Measurements from ENCODE around the gene CDCP2. TPM values are rescaled to one million over a fixed set of nuclear protein-coding genes. Genes with fewer than 3 reads are reported as not detected.

The CDCP2 gene
- not detected for total RNA-seq

DNA sequence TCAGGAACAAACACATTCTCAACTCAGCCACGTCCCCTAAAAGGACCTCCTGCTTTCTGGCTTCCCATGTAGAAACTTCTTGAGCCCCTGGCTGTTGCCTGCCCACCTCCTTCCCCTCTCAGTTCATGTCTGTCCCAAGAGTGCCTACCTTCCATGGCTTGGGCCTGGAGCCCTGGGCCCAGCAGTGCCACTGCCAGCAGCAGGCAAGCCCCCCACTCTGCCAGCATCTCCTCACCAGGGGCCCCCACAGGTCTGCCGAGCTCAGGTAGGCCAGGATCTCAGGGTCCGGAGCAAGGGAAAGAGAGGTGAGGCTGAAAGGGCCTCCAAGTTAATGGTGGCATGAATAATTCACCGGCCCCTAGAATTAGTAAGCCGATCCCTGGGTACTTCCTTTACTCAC, at the start of gene CDCP2:
CDCP2 (minus strand) TSS at position 305 of the 400 bp plus-strand sequence; CDS start at position 227, 78 bp downstream.
- no peak for DNase-seq

DNA sequence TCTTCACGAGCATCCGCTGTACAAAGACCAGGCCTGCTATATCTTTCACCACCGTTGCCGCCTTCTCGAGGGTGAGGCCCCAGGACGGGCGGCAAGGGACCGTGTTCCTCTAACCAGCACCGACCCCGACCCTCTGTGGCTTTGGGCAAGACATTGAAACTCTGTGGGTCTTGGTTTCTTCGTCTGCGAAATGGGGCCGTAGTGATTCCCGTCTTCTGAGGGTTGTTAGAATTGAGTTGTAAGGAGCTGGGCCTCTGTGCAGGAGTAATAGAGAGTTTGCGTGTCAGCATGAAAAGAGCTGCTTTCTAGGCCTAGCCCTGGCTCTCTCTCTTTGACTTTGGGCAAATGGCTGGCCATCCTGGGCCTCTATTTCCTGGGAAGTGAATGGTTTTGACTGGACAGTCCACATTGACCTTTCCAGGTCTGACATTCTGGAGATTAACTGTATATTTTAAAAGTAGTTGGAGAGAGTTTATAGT, 47.8 kb upstream of the CDCP2 start:
- no peak for DNase-seq

DNA sequence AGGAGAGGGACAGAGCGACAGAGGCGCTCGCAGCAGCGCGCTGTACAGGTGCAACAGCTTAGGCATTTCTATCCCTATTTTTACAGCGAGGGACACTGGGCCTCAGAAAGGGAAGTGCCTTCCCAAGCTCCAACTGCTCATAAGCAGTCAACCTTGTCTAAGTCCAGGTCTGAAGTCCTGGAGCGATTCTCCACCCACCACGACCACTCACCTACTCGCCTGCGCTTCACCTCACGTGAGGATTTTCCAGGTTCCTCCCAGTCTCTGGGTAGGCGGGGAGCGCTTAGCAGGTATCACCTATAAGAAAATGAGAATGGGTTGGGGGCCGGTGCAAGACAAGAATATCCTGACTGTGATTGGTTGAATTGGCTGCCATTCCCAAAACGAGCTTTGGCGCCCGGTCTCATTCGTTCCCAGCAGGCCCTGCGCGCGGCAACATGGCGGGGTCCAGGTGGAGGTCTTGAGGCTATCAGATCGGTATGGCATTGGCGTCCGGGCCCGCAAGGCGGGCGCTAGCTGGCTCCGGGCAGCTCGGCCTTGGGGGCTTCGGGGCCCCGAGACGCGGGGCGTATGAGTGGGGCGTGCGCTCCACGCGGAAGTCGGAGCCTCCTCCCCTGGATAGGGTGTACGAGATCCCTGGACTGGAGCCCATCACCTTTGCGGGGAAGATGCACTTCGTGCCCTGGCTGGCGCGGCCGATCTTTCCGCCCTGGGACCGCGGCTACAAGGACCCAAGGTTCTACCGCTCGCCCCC, 47.1 kb upstream of the CDCP2 start, which contains the start of the genes CYB5RL and MRPL37:
CYB5RL (minus strand) TSS at position 266 of the 754 bp plus-strand sequence. CDS start 4,414 bp downstream, outside the sequence.
MRPL37 (plus strand) TSS at position 403 of the 754 bp plus-strand sequence; CDS start at position 480, 77 bp downstream.
- DNase-seq: peak; percentile 93

DNA sequence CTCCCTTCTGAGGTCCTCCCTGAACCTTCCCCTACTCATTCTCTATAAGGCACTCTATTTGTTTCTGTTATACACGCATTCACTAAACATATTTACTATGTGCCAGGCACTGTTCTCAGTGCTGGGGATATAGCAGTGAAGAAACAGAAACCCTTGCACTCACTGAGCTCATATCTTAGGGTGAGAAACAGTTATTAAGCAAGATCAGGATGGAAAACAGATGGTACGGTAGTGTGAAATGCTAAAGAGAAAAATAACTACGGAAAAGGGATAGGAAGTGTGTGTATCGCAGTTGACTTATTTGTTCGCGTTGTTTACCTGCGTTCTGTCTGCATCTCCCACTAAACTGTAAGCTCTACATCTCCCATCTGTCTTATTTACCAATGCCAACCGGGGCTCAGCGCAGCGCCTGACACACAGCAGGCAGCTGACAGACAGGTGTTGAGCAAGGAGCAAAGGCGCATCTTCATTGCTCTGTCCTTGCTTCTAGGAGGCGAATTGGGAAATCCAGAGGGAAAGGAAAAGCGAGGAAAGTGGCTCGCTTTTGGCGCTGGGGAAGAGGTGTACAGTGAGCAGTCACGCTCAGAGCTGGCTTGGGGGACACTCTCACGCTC, 46.5 kb upstream of the CDCP2 start:
- no peak for DNase-seq

DNA sequence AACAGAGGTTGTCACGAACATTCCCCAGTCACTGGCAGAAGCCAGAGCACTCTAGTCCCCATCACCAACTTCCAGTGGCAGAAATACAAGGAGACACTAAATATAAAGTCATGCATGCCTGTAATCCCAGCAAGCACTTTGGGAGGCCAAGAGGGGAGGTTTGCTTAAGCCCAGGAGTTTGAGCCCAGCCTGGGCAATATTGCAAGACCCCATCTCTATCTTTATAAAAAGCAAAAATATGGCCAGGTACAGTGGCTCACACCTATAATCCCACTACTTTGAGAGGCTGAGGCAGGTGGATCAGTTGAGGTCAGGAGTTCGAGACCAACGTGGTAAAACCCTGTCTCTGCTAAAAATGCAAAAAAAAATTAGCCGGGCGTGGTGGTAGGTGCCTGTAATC, 40.7 kb upstream of the CDCP2 start:
- no peak for DNase-seq

DNA sequence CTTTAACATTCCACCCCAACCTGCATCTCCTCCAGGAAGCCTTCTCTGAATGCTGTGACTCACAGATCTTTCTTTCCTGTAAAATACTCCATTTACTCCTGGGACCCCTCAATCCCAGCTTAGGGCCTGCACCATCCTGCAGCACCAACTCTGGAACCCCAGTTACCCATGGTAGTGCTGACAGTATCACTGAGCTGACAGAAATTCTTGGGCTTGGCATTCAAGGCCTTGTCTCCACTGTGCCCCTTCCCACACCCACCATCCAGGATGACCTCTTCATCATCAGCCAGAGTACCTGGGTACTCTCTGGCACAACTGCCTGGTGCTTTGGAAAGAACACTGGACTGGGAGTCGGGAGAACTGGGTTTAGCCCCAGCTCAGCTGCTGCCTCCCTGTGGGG, 38.7 kb upstream of the CDCP2 start:
- DNase-seq: no peak

DNA sequence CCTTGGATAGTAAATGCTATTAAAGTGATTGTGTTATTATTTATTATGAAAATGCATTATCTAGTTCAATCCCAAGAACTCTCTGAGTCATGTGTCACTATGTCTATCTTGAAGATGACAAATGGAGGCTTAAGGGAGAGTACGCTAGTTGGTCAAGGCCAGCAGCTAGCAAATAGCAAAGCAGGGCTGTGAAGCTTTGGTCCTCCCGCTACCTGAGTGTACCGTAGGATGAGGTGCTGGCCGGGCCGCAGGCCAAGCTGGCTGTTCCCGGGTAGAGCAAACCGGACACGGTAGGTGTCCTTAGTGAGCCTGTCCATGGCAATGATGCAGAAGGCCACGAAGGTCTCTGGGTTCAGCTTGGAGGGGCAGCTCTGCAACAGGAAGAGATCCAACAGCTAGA, 37.7 kb upstream of the CDCP2 start:
- DNase-seq: no peak

DNA sequence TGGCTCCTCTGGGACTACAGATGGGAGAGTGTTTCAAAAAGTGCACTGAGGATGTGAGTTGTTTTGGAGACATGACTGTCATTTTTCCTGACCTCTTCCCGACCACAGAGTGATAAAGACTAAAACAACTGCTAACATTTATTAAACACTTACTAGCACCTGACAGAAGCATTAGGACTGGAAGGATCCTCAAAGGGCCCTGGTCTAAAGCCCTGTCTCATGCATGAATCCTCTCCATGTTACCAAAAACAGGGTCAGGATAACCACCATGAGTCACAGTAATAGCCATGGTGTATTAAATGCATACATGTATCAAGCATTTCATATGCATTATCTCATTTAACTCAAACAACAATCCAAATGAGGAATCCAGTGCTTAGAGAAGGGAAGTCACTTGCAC, 35.5 kb upstream of the CDCP2 start:
- no peak for DNase-seq

DNA sequence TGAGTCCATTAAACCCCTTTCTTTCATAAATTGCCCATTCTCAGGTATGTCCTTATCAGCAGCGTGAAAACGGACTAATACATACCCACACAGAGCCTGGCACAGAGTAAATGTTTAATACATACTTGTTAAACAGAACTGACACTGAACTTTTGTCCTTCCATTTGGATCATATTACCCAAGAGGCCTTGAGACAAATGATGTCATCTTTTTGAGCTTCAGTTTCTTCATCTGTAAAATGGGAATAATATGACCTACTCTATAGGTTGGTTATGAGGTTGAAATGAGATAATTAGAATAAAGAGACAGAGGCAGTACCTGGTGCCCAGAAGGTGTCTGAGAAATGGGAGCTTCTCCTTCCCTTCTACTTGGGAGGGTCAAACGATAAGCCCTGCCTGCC, 33.3 kb upstream of the CDCP2 start:
- no peak for DNase-seq

DNA sequence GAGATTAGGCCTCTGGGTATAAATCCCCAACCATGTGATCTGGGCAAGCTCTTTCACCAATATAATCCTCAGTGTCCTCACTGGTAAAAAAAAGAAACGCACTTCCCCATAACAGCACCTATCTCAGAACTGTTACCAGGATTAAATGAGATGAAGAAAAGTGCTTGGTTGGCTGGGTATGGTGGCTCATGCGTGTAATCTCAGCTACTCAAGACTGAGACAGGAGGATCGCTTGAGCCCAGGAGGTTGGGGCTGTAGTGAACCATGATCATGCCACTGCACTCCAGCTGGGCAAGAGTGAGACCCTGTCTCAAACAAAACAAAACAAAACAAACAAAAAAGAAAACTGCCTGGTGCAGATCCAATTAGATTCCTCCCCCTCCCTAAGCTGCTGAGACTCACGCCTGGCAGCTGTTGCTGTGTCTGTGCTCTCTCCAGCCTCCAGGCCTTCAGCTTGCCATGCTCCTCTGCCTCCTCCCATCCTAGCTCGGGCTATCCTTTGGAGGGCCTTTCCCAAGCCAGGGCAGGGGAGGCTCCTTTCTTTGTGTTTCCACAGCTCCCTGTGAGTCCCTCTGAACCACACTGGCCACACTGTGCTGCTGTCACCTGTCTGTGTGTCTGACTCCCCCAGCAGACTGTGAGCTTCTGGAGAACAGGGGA, 28.0 kb upstream of the CDCP2 start:
- DNase-seq: no peak

DNA sequence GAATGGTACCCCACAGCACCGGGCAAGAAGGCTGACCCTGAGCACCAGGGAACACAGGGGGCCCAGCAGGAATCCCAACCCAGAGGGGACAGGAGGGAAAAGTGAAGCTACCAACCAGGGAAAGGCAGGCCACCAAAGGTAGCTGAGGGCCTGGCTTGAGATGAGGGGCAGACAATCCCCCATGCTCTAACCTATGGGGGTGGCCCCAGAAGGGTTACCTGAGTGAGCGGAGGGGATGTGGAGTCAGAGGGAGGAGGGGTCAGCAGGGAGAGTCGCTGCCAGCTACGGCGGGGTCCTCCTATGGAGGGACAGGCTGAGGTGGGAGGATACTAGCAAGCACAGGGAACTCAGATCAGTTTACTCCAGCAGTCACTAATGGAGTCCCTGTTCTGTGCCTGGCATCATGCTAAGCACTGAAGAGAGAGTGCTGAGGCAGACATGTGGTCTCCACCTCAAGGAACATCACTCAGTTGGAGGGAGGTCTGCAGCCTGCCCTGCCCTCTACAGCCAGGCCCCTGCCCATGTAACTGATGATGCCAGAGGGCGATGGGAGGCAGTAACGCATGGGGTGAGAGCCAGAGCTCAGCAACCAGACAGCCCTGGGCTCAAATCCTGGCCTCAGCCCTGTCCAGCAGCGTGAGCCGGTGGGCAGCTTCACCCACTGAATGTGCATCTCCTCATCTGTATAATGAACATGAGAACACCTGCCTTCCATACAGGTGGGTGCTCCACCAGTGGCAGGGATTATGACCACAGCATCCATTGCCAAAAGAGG, 25.7 kb upstream of the CDCP2 start:
- no peak for DNase-seq

DNA sequence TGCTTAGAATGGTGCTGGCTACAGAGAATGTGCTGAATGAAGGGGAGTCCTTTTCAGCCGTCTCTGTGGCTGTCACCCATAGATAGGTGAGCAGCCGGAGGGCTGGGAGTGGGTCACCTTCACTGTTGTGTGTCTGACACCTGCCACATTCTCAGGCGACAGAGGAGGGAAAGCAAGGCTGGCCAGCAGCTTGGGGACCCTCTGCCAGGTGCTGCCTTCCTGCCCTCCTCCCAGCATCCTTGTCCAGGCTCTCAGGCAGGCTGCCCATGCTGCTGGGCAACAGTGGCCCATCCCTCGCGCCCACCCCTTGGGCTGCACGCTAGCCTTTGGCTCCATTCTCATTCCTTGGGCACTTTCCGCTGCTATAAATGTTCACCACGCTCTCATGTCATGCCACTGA, 24.9 kb upstream of the CDCP2 start:
- no peak for DNase-seq

DNA sequence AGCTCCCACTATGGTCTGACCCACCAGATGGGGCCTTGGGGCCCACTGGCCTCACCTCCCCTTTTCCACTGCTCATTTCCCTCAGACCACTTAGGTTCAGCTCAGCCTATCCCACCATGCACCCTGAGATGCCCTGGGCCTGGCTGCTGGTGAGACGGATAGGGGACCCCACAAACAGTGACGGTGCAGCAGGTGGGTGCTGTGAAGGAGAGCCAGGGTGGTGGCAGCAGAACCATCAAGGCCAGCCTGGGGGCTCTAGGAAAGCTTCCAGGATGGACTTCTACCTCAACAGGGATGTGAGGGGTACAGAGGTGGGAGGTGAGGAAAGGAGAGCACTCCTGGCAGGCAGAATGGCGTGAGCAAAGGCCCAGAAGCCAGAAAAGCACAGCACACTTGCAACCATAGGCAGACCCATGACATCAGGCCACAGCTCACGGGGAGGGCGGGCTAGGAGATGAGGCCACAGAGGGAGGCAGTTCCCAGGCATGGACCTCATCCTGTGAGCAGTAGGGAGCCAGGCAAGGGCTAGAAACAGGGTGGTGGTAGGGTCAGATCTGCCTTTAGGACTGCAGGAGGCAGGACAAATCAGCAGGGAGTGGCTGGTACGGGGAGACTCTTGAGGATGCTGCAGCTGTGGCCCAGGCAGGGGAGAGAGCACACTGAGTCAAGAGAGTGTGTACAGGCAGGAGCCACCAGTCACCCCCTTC, 24.0 kb upstream of the CDCP2 start:
- no peak for DNase-seq

DNA sequence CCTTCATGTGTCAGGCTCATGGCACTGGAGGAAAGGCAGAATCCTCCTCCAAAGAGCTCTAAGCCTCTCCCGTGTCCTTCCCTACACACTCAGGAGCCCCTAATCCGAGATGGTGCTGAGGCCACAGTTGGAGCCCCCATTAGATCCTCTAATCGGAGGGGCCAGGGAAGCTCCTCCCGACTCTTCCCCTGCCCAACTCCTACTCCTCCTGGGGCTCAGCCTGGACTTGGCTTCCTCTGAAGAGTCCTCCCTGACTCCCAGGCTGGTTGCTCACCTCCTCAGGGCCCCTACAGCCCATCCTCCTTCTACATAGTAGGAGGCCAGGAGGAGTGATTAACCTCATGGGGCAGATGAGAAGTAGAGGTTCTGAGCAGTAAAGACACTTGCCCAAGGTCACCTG, 21.3 kb upstream of the CDCP2 start:
- DNase-seq: no peak

DNA sequence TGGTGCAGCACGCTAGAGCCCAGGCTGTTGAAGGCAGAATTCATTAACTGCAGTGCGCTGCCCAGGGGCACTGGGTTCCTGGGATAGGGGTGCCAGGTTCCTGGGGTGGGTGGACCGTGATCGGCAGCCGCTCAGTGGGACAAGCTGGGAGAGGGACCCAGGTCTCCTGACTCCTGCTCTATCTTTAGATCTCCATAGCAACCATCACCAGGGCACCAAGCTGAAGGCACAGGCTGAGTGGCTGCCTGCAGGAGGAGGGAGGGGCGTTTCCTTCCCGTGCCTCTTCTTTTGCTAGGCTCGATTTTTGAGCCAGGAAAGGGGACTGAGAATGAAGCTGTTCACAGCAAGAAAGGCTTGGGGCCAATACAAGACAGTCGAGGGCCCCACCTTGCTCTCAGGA, 20.9 kb upstream of the CDCP2 start:
- peak; percentile 20 for DNase-seq

DNA sequence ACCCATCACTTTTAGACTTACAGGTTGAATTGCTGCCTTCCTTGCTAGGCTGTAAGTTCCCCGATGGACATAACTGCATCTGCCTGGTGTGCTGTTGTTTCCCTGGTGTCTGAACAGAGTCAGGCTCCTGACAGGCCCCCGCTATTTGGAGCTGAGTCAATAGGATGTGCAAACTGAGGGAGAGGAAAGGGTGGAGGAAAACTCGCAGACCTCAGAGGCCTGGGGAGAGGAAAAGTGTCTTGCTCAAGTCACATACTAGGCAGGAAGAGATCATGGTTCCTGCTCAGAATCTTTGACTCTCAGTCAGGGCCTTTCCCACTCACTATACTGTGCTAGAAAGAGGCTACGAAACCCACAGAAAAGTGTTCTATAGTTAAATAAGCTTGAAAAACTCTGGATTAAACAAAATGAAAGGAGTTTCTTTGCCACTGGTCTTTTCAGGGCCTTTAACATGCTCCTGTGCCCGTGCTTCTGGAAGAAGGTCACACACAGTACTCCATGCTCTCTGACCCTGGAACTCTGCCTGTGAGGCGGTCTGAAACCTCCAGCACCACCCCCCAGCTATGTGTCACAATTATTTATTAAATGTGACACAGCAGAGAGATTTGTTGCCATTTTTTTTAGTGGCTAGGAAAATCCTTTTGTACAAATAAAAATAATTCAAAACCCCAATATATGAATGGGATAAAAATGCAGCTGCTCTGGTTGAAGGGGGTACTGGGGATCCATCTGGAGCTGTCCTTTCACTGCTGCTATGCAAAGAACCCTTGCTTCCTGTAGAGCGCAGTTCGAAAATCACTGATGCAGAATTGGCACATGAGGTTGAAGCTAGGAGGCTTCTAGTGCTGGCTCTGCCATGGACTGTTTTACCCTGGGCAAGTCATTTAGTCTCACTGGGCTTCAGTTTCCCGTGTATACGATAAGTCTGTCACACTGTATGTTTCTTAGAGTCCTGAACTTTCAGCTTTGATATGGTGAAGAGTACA, 20.1 kb upstream of the CDCP2 start:
- no peak for DNase-seq

DNA sequence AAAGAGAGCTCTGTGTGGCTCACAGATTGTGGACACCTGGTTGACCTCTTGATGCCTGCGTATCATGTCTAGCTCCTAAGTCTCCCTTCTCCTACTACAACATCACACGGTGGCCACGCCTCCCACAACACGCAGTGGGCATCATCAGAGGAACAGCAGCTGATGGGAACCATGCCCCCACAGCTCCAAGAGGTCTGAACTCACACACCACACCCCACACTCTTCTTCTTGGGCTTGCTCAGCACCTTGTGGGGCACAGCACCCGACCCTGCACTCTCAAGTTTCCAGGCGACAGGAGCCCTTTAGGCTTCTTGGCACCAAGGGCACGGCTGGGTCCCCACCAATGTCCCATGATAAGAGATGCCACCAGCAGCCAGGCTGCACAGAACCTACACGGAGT, 18.8 kb upstream of the CDCP2 start:
- DNase-seq: no peak

DNA sequence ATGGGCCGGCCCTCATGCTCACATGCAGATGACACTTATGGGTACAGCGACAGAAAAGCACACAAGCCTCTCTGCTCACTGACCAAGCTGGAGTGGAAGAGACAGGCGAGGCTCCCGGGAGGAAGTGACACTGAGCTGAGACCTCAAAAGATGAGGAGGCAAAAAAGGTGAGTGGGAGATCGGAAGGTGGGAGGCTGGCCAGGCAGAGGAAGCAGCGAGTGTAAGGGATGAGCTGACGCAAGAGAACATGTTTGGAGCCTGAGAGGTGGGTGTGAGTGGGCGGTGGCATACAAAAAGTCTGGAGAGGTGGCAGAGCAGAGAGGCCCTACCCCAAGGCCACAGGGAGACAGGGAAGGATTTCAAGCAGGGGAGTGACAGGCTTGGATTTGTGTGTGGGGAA, 18.2 kb upstream of the CDCP2 start:
- no peak for DNase-seq

DNA sequence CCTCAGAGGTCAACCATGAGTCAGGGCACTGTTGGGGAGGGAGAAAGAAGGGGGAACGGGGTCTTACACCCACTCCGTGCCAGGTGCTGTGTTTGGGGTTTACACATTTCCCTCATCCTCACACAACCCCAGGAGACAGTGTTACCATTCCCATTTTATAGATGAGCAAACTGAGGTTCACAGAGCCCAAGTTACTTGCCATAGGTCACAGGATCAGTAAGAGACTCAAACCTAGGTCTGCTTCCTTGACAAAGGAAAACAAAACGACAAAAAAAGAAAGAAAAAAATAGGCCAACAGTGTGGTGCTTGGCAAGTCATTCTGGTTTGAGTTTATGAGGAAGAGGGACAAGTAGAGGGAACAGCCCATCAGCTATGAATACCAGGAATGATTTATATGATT, 16.3 kb upstream of the CDCP2 start:
- no peak for DNase-seq

DNA sequence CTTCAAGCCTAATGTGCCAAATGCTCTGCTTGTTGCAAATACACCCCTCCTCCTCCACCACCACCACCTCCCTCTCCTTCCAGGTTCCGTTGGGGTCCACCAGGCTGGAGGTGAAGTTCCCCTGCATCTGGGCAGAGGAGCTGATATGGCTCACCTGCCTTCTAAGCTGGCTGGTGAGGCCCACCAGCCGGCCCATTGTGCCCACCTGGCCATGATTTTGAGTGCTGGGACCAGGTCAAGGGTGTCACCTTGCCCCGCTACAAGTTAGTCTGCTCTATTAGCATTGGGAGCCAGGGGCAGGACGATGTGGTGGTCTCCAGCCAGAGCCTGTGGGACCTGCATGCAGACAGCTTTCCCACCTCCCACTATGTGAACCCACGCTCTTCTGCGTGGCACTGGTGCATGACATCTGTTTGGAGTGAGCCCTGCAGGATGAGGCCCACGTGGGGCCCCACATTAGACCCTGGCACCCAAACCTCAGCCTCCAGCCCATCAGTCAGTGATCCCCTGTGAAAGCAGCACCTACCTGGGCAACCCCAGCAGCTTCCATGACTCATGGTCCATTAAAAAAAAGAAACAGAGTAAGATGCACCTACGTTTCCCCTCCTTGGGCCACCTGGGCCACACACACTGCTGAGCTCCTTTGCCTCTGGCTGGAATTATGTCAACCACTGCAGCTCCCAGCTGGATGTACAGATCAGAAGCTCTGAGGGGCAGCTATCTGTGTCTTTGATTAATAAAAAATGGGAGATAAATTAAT, 15.6 kb upstream of the CDCP2 start:
- no peak for DNase-seq
